IPS-18a (cell line): ENCODE data around the gene SELP.

Experiments
- H3K27ac ChIP-seq: one replicate; pipeline ENCODE4 v1.5.1; 2013; ENCODE audit warnings: low read length
- H3K27me3 ChIP-seq: one replicate; pipeline ENCODE4 v1.6.1; 2013; ENCODE audit warnings: mild to moderate bottlenecking, low read length; ENCODE audit not compliant: control insufficient read depth, insufficient read depth
- H3K36me3 ChIP-seq: one replicate; pipeline ENCODE4 v1.6.1; 2013; ENCODE audit warnings: low read depth, low read length; ENCODE audit not compliant: control insufficient read depth
- H3K4me1 ChIP-seq: one replicate; pipeline ENCODE4 v1.6.1; 2013; ENCODE audit warnings: low read depth, low read length; ENCODE audit not compliant: control insufficient read depth
- H3K4me3 ChIP-seq: one replicate; pipeline ENCODE4 v1.5.1; 2013; ENCODE audit warnings: low read length
- H3K9ac ChIP-seq: one replicate; pipeline ENCODE4 v1.6.1; 2013; ENCODE audit warnings: mild to moderate bottlenecking, low read length, moderate library complexity
- H3K9me3 ChIP-seq: one replicate; pipeline ENCODE4 v1.6.1; 2013; ENCODE audit warnings: low read depth, low read length; ENCODE audit not compliant: control insufficient read depth

SELP gene

DNA sequence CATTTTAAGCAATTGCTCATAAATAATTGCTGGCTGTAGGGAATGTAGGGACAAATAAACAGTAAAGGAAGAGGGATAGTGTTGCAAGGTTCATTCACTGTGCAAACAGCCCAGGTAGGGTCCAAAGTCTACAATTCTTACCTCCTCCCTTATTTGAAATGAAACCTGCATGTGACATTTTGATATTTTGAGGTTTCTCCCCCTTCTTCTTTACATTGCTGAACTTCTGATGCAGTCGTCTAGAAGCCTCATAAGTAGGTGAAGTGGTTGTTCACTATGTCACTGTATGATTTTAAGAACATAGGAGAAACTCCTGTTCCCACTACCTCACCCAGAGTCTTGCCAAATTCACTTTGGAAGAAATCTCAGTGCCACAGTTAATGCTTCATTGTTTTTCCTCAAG, 59.8 kb downstream of the SELP start:
- Histone ChIP-seq H3K4me3 (no peak overlapping the region), H3K4me1 (no peaks in the 10 kb centered on the region), H3K9me3 (no peaks in the 10 kb centered on the region), H3K36me3 (no peaks in the 10 kb centered on the region), H3K27ac (no peak overlapping the region), H3K9ac (no peak overlapping the region), H3K27me3 (no peaks in the 10 kb centered on the region)

DNA sequence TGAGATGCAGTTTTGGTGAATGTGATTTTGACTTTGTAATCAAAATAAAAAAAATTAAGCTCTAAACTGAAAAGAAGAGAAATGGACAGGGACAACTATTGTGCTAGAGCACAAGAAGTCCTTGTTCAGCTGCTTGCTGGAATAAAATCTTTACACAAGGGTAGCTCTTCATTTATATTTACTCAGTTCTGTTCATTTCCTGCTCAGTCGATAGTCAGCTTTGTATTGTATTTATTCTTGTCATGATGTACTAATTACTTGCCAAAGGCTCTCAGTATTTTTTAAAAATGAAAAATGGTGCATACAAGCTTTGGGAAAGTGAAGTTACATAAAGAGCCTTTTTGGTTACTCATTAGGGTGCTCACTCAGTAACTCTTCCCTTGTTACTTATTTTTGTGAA, 61.4 kb downstream of the SELP start:
- no peaks in the 10 kb centered on the region for H3K4me1 ChIP-seq

DNA sequence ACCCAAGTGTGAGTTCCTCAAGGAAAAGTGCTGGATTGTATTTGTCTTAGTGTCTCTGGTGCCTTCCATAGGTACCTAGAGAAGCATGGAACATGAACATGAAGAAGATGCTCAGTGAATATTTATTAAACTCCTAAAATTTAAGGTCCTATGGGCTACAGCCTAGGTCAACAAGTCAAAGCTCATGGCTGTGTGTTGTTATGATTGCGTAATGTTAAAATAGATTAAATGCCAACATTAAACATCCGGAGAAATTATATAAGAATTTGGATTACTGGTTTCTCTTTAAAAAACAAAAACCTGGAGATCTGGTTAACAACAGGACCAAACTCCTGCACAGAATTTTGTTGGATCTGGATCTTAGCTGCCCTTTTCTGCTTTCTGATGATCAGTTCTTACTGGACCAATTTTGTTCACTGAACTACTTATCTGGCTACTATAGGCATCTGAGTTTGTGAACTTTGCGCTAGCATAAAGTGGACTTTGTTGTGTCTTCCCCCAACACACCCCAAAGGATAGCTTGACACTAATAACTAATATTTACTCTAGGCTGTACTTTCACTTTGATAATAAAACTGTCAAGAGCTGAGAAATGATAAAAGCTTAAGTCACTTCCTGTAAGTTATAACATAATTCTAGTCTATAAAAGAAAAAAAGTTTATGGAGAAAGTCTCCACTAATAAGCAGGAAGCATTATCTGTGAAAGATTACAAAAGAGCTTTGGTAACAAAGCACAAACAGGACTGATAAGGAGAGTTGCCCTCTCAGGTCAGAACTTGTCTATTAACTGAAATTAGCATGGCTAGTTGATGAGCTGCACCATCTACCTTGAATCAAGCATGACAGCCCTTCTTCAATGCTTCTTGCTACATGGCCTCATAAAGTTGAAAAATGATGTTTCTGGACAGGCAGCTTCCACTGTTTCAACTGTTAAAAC, 64.3 kb downstream of the SELP start:
- no peaks in the 10 kb centered on the region for H3K4me1 ChIP-seq
- H3K27me3 ChIP-seq, result no peaks in the 10 kb centered on the region
- no peak overlapping the region for H3K9ac ChIP-seq
- H3K9me3 ChIP-seq, result no peaks in the 10 kb centered on the region
- no peak overlapping the region for H3K4me3 ChIP-seq
- H3K27ac ChIP-seq, result no peak overlapping the region
- H3K36me3 ChIP-seq, result no peaks in the 10 kb centered on the region

More for the DNA sequence above, 61.4 kb downstream of the SELP start:
- no peaks in the 10 kb centered on the region for H3K27me3 ChIP-seq
- no peak overlapping the region for H3K4me3 ChIP-seq
- H3K27ac ChIP-seq, result no peak overlapping the region
- H3K9ac ChIP-seq, result no peak overlapping the region
- no peaks in the 10 kb centered on the region for H3K36me3 ChIP-seq
- no peaks in the 10 kb centered on the region for H3K9me3 ChIP-seq

DNA sequence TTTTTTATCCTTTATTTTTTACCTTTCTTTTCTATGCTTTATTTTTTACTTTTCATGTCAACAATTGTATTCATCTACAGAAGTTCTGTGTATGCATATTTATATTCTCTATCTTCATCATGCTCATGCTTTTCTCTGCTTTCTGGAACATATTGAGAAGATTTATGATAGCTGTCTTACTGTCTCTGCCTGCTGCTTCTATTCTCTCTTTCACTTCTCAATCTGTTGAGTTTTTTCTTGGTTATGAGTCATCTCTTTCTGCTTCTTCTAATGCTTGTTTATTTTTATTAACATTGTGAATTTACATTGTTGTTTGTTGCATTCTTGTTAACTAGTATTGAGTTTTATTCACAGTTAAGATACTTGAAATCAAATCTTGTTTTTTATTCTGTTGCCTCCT, 66.3 kb downstream of the SELP start:
- Histone ChIP-seq H3K9ac (no peak overlapping the region), H3K4me3 (no peak overlapping the region), H3K27me3 (no peaks in the 10 kb centered on the region), H3K27ac (no peak overlapping the region), H3K9me3 (no peaks in the 10 kb centered on the region), H3K36me3 (no peaks in the 10 kb centered on the region), H3K4me1 (no peaks in the 10 kb centered on the region)

DNA sequence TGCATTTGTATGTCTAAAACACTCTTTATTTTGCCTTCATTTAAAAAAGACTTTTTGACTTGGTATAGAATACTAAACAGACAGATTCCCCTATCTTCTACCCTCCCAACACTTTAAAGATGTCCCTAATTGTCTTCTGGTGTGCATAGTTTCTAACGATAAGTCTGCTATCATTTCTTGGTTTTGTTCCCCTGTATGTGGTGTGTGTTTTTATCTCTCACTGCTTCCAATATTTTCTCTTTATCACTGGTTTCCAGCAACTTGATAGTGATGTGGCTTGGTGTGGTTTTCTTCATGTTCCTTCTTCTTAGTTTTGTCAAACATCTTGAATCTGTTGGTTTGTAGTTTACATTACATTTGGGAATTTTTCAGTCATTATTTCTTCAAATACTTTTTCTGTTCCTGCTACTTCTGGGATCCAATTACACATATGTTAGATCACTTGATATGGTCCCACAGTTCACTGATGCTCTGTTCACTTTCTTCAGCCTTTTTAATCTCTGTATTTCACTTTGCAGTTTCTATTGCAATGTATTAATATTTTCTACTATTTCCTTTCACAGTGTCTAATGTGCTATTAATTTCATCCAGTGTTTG, 66.8 kb downstream of the SELP start:
- H3K36me3 ChIP-seq, result no peaks in the 10 kb centered on the region
- no peaks in the 10 kb centered on the region for H3K27me3 ChIP-seq
- H3K4me1 ChIP-seq, result no peaks in the 10 kb centered on the region
- H3K9ac ChIP-seq, result no peak overlapping the region
- no peak overlapping the region for H3K27ac ChIP-seq
- no peaks in the 10 kb centered on the region for H3K9me3 ChIP-seq
- H3K4me3 ChIP-seq, result no peak overlapping the region

DNA sequence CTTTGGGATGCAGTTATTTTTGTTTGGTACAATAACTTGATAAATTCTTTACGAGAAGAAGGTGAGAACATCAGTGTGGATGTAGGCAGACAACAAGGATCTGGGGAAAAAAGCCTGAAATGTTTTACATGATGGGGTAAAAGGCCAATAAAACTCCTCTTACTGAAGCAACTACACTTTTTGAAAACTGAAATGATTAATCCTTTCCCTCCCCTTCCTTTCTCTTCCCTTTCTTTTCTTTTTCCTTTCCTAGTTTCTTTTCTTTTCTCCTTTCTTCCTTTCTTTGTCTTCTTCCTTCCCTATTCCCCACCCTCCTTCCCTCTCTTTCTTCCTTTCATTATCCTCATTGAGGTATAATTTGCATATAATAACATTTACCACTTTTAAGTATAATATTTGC, 68.2 kb downstream of the SELP start:
- no peaks in the 10 kb centered on the region for H3K9me3 ChIP-seq
- H3K4me3 ChIP-seq, result no peak overlapping the region
- peaks cover 3% of the 10 kb centered on the region for H3K4me1 ChIP-seq
- no peak overlapping the region for H3K9ac ChIP-seq
- H3K27ac ChIP-seq, result no peak overlapping the region
- H3K27me3 ChIP-seq, result no peaks in the 10 kb centered on the region
- no peaks in the 10 kb centered on the region for H3K36me3 ChIP-seq

DNA sequence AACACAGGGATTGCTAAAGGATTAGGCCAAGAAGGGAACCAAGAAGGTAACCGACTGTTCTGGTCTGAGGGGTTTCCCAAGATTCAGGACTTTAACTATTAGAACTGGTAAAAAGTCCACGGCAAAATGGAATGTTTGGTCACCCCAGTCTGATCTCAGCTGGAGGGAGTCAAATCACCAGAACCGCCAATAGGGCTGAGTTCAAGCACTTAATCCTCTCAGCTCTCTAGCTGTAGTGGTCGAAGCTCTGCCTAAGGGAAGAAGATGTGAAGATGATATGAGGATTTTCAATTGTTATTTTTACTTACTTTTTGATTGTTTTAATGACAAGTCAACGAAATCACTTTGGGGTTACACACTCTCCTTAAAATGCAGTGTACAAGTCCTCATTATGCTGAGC, 72.8 kb downstream of the SELP start:
- no peaks in the 10 kb centered on the region for H3K36me3 ChIP-seq
- no peaks in the 10 kb centered on the region for H3K9me3 ChIP-seq
- H3K9ac ChIP-seq, result no peak overlapping the region
- H3K4me1 ChIP-seq, result peaks cover 3% of the 10 kb centered on the region
- H3K4me3 ChIP-seq, result no peak overlapping the region
- H3K27me3 ChIP-seq, result no peaks in the 10 kb centered on the region
- H3K27ac ChIP-seq, result no peak overlapping the region

DNA sequence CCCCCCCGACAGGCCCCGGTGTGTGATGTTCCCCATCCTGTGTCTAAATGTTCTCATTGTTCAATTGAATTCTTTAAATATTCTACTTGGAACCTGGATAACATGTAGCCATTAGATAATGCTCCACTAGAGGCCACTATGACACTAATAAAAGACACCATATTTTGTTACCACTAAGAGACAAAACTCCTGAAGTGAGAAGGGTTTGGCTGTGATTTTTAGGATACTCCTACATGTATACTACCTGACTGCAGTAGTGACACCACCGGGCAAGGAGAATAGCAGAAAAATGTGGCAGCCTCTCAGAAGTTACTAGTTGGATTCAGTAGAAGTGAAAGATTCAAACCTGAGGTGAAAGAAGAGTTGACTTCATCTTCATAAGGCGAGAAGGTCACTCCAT, 79.6 kb downstream of the SELP start:
- H3K36me3 ChIP-seq, result no peaks in the 10 kb centered on the region
- no peaks in the 10 kb centered on the region for H3K9me3 ChIP-seq
- H3K9ac ChIP-seq, result no peak overlapping the region
- no peak overlapping the region for H3K27ac ChIP-seq
- no peaks in the 10 kb centered on the region for H3K4me1 ChIP-seq
- no peak overlapping the region for H3K4me3 ChIP-seq
- no peaks in the 10 kb centered on the region for H3K27me3 ChIP-seq

DNA sequence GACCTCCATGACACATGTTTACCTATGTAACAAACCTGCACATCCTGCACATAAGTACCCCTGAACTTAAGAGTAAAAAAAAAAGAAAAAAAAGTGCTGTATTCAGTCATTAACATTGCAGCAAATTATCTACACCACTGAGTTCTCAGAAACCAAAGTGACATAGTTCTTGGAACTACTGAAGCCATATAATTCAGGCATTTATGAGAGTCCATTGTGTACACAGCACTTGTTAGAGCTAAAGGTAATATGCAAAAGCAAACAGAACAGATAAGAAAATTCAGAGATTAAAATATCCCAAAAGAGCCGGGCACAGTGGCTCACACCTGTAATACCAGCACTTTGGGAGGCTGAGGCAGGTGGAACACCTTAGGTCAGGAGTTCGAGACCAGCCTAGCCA, 81.6 kb downstream of the SELP start:
- Histone ChIP-seq H3K4me1 (no peaks in the 10 kb centered on the region), H3K36me3 (no peaks in the 10 kb centered on the region), H3K9me3 (no peaks in the 10 kb centered on the region), H3K27ac (no peak overlapping the region), H3K9ac (no peak overlapping the region), H3K4me3 (no peak overlapping the region), H3K27me3 (no peaks in the 10 kb centered on the region)

DNA sequence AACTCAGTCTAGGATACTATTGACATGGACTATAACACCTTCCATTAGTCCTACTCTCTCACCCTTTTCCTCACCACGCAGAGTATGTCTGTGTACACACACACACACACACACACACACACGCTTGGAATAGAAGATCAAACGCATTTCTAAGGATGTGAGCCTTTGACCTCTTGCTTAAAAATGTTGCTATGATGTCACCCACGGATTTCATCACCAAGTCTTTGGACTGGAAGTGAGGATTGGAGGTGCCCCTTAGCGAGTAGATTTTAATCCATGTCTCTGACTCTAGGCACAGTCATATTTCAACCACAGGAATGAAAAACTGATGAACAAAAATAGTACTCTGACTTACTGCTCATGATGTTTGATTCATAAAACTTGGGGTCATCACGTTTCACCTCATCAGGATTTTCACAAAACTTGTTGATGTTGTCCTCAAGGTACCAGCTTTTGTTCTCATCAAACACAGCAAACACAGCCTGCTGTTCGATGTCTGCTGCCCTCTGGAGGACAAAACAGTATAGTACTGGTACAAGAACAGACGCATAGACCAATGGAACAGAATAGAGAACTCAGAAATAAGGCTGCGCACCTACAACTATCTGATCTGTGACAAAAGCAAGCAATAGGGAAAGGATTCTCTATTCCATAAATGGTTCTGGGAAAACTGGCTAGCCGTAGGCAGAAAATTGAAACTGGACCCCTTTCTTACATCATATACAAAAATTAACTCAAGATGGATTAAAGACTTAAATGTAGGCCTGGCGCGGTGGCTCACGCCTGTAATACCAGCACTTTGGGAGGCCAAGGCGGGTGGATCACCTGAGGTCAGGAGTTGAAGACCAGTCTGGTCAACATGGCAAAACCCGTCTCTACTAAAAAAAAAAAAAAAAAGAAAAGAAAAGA, 83.6 kb downstream of the SELP start:
- Histone ChIP-seq H3K27ac (no peak overlapping the region), H3K36me3 (no peaks in the 10 kb centered on the region), H3K4me3 (no peak overlapping the region), H3K9ac (no peak overlapping the region), H3K9me3 (no peaks in the 10 kb centered on the region), H3K27me3 (no peaks in the 10 kb centered on the region), H3K4me1 (no peaks in the 10 kb centered on the region)

DNA sequence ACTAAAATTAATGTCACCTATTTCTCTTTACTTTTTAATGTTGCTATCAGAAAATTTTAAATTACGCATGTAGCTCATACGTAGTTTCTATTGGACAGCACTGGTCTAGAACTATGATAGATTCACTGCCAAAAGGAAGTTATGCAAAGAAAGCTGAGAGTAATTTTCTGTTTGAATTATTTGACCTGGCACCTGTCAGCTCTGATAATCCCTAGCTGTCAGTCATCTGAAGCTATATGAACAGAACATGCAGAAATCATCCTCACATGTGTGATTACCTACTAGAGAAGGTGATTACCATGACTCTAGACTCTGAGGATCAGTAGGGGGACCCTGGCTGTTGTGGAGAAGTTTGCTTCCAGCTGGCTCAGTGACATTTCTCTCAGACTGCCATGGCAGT, 84.5 kb downstream of the SELP start:
- Histone ChIP-seq H3K36me3 (no peaks in the 10 kb centered on the region), H3K27me3 (no peaks in the 10 kb centered on the region), H3K27ac (no peak overlapping the region)

More for the DNA sequence above, 84.5 kb downstream of the SELP start:
- Histone ChIP-seq H3K9me3 (no peaks in the 10 kb centered on the region), H3K4me1 (no peaks in the 10 kb centered on the region), H3K9ac (no peak overlapping the region), H3K4me3 (no peak overlapping the region)
